NCI-H2196 (cell line): ENCODE results near the gene HSPA12B.
A peak's percentile ranks its signal among the peaks of the same experiment; 100 is the strongest.

Experiments
- DNase-seq: peaks from one replicate; lab custom pipeline; 2025; ENCODE audit not compliant: unreplicated experiment; lab: John Stamatoyannopoulos, UW

HSPA12B gene

DNA sequence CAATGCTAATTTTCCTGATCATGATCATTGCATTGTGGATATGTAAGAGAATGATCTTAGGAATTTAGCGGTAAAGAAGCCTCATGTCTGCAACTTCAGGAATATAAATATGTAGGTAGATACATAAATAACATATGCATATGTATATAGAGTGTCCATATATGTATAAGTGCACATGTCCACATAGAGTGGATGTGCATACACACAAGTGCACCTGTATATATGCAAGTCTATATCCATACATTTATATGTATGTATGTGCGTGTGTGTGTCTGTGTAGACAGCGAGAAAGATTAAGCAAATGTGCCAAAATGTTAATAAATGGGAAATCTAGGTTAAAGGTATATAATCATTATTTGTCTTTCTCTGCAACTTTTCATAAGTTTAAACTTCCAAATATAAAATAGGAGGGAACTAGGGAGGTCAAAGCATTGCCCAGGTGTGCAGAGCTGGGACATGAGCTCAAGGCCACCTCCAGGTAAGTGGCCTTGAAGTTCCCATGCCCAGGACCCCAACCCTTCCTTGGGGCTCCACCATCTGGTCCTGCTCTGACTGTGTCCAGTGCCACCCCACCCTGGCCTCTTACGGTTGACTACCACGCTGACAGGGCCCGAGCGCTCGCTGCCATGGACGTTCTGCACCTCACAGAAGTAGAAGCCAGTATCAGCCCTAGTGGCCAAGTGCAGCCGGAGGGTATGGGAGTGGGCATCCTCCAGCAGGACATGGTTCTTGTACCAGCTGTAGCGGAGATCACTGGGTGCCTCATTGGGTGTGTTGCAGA, 29.7 kb upstream of the HSPA12B start:
- DNase-seq = no peak

GRCh38 chr20:3704087-3704486, 28.4 kb upstream of the HSPA12B start:
- DNase-seq = no peak

GRCh38 chr20:3705491-3705969, 27.0 kb upstream of the HSPA12B start:
- DNase-seq = no peak

DNA sequence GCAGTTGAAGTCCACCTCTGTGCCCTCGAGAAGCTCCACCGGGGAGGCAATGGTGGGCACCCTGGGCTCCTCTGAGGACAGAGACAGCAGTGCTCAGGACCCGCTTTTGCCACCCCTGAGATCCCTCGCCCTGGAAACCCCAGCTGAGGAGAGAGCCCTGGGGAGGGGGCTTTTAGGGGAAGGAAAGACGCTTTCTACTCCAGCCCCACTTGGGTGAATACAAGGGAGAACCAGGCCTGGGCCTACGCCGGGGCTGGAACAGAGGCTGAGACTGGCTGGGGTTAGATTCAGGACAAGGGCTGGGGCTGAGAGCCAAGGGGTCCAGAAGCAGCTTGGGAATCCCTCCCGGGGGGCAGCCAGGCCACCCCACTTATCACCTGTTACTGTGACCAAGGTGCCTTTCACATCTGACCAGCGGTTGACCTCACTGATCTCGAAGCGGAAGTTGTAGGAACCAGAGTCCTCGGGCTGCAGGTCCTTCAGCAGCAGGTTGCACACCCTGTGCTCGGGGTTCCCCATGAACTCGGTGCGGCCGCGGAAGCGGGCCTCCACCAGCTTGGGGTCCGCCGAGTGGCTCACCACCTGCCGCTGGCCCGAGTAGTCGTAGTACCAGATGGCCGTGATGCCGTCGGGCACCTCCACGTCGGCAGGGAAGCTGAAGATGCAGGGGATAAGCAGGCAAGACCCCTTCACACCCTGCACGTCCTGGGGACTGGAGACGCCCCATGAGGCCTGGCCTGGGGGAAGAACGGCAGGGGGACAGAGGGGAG, 26.3 kb upstream of the HSPA12B start:
- no peak for DNase-seq

- no peak for DNase-seq
Measured at GRCh38 chr20:3706774-3707507, 25.5 kb upstream of the HSPA12B start.

DNA sequence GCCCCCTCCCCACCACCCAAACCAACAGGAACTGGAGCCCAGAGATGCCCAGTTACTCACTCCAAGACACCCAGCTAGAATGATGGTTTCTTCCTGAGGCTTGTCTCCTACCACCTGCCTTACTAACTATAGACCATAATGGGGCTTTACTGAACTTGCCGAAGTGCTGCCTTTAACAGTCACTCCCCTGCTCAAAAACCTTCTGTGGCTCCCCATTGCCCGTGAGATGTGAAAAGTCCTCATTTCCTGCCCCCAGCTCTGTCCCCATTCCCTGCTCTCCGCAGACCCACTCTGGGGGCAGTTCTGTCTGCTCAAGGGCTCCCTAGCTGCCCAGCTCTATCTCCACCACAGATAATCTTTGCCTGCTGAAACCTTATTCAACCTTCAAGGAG, 25.0 kb upstream of the HSPA12B start:
- no peak for DNase-seq

DNA sequence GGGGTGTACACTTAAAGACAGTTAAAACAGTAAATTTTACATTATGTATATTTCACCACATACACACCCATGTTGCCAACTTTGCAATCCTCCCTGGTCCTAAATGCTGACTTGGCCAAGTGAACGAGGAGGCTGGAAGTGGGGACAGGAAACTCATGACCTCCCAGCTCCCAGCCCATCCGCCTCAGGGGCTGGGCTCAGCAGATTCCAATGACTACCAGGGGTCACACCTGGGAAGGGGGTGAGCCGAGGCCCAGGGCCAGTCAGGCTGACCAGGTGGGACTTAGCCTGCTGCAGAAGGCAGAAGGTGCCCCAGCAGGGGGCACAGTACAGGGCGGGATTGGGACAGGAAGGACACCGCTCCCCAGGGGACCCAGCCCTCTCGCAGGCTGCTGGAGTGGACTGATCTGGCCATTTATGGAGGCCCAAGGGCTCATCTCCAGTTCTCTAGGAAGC, 22.4 kb upstream of the HSPA12B start:
- DNase-seq = no peak

- peak; percentile 57 for DNase-seq
Measured at GRCh38 chr20:3710703-3711483, 21.6 kb upstream of the HSPA12B start.

DNA sequence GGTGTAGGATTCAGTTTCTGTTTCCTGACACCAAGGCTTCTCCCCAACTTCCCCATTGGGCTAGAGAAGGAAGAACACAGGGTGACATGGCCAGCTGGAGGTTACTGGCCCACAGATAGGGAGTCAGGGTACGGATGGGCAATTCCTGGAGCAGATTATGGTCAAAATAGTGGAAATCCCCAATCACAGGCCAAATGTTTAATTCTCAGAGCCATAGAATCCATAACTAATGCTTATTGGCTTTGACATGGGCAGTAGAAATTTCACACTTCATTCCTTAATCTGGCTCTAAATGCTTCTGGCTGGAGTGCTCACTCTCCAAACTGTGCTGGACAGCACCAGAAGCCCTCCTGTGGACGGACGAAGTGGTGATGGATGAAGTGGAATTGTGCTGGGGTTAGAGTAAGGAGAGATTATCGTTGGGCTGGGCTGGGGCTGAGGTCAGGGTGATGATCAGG, 21.0 kb upstream of the HSPA12B start:
- DNase-seq = no peak

DNA sequence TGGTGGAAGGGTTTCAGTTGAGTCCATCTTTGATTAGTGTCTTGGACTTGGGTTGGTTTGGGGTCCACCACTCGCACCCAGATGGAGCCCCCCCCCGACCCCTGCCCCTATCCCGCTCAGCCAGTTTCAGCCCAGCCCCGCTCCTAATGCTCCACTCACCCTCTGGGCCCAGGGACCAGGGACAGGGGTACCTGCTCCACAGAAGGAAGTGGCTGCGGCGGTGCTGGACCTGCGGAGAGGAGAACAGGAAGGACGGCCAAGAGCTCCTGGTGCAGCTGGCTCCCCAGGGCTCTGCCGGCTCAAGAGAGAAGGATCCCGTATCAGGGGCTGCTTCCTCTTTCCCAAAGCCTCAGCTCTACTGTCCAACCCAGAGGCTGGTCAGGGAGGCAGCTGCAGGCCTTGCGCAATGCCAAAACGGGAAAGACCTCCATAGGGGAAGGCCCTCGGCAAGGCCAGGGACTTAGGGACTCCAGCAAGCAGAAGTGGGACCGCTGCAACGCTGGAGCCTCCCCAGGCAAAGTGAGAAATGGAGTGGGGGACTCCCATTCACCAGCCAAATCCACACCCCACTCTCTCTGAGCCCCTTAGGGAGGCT, 20.1 kb upstream of the HSPA12B start, which contains the start of gene SIGLEC1:
Gene SIGLEC1, minus strand, starts transcription at position 322 of the 595 bp plus-strand sequence. CDS start 5,472 bp downstream, outside the sequence.
- no peak for DNase-seq

GRCh38 chr20:3714092-3714491, 18.4 kb upstream of the HSPA12B start:
- no peak for DNase-seq

DNA sequence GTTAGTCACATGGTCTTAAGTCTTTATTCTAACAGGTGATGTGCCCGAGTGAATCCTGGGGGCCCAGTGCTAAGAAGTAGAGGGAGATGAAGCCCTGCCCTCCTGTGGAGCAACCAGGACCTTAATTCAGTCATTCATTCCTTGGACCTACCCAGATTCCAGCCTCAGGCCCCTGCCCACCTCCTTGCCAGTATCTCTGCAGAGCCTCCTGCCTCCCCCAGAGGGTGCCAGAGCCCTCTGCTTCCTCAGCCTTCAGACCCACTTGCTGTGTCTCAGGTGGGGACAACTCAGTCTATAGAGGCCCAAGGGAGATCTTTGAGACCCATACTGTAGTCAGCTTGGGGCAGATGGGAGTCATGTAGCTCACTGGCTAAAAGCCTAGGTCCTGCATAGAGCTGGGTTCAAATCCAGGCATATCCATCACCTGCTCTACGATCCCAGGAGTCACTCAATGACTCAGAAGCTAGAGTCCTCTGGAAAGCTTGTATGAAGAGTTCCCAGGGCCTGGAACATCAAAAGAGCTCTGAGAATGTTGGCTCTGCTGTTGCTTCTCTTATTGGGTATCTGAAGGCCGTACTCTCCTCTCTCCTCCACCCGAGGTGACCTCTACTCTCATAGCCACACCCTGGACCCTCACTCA, 16.2 kb upstream of the HSPA12B start:
- peak; percentile 40 for DNase-seq

DNA sequence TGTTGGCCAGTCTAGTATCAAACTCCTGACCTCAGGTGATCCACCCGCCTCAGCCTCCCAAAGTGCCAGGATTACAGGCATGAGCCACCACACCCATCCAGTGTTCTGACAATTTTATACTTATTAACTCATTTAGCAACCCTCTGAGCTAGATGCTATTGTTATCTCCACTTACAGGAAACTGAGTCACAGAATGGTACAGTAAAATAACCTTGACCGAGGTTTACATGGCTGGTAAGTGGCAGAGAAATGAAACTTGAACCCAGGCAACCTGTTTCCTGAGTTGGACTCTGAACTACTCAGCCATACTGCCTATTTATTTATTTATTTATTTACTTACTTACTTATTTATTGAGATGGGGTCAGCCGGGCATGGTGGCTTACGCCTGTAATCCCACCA, 13.4 kb upstream of the HSPA12B start:
- no peak for DNase-seq

GRCh38 chr20:3720068-3720467, 12.4 kb upstream of the HSPA12B start:
- no peak for DNase-seq

- DNase-seq = no peak
Measured at GRCh38 chr20:3720626-3721025, 11.9 kb upstream of the HSPA12B start.

DNA sequence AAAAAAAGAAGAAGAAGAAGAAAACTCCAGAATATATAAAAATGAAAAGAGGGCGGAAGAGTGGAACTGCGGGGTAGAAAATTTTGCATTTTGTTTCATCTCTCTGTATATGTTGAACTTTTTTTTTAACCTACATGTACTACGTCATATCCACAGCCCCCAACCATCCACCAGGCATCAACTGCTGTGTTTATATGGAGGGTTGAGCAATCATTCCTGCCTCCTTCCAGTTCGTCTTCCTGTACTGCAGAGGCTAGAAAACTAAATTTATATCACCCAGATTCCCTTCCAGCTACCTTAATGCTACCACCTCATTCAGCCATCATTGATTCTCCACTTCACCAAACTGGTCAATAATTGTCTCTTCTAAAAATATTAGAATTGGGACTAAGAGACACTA, 10.6 kb upstream of the HSPA12B start:
- no peak for DNase-seq

GRCh38 chr20:3723284-3723683, 9.2 kb upstream of the HSPA12B start:
- DNase-seq = no peak

DNA sequence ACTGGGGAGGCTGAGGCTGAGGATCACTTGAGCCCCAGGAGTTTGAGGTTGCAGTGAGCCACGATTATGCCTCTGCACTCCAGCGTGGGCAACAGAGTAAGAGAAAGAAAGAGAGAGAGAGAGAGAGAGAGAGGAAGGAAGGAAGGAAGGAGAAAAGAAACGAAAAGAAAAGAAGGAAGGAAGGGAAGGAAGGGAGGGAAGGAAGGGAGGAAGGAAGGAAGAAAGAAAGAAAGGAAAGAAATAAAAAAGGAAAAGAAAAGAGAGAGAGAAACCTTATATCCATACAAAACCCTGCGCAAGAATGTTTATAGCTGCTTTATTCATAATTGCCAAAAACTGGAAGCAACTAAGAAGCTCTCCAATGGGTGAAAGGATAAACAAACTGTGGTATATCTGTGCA, 8.1 kb upstream of the HSPA12B start:
- no peak for DNase-seq

GRCh38 chr20:3727401-3728021, 5.0 kb upstream of the HSPA12B start:
- DNase-seq = no peak
